CD1c-positive myeloid dendritic cell (primary cell): ENCODE measurements around the gene PNLIP.

Experiments used
- DNase-seq: peaks from one replicate; pipeline ENCODE4 v3.0.0-alpha.2; 2016; ENCODE audit errors: extremely low spot score

PNLIP gene

GRCh38 chr10:116545756-116546155 lies at the start of gene PNLIP:
TSS of gene PNLIP (plus strand) at chr10:116545931. CDS start at chr10:116546093, 162 bp downstream.
- DNase-seq: no peak

- DNase-seq: no peak
Measured at GRCh38 chr10:116504786-116505185, 40.9 kb upstream of the PNLIP start.

DNA sequence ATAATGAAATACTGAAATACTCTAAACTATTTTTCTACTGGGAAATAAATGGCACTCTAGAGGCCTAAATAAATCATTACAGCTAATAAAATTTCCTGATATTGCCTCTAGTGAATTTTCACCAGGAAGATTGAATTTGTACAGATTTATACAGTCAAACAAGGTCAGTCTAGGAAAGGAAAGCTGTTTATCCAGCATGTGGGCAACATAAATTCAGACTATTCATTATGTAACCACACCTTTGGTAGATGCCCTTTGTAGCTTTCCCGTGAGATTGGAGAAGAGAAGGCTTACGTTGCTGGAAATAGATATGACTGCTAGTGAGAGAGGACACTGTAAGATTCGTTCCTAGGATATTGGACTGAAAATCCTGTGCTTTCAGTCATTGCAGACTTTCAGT lies 35.2 kb upstream of the PNLIP start:
- no peak for DNase-seq

DNA sequence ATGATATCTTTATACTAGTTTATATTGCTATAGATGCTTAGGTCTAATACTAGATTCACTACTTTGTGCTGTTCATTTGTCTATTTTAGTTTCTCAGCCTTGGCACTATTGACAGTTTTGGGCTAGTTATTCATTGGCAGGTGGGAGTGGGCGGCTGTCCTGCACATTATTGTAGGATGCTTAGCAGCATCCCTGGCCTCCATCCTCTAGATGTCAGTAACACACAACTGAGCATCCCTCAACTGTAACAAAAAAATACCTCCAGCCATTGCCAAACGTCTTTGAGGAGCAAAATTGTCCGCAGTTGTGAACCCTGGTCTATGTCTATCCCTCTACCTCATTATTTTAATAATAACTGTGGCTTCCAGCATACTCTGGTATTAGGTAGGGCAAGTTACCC lies 34.4 kb upstream of the PNLIP start:
- no peak for DNase-seq

DNA sequence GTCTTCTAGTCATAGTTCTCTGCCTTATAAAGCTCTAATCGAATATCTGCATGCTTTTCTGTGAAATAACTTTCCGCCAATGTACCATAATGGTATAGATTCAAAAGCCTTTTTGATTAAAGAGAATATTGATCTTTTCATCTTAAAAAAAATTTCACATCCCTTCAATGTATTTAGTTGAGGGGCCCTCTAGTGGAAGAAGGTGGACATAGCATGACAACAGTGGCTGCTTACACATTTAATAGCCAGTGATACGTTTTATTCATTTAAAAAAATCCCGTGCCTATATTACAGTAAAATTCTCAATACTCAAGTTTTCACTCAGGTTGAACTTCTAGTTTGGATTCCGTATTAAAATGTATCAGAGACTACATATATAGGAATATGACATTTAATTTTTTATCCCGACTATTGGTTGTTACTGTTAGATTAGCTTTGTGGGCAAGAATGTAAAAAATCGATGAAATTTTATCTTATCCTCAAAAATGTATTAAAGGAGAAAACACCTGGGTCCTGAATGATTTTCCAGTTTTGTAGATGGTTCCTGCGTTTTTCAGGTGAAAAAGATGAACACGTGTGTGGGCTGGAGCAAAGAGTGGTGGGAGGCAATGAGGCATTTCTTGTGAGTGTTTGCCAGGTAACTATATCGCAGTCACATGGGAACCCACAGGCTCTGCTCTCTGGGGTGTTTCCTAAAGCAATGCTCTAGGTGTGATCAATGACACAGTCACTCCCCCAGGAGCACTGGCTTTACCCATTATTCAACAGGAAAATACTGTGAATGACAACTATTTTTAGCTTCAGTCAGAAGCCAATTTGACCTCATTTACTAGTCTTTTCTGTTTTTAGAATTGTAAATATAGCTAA lies 24.1 kb upstream of the PNLIP start:
- peak; percentile 39 for DNase-seq

DNA sequence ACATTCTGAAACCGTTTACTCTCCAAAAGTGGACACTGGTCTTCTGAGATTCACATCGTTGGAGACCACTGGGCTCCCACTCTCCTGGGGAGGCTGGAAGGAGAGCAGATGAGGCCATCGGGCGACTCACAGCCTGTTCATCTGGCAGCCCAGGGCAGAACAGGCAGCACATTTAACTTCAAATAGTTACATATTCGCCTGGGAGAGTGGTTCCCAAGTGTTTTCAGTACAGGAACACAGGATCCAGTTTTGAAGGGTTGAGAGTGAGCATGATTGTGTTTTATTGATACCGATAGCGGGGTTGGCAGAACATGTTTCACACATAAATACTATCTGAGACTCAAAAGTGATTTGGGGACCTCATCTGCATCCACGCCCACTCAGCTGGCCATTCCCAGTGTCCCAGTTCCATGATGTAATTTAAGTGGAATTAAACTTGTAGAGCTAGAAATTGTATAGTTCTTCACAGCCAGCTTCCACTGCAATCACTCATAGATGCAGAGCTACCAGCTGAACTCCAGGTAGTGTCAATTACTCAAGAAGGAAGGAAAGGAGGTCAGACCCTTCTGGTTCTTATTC lies 22.8 kb upstream of the PNLIP start:
- DNase-seq: no peak

DNA sequence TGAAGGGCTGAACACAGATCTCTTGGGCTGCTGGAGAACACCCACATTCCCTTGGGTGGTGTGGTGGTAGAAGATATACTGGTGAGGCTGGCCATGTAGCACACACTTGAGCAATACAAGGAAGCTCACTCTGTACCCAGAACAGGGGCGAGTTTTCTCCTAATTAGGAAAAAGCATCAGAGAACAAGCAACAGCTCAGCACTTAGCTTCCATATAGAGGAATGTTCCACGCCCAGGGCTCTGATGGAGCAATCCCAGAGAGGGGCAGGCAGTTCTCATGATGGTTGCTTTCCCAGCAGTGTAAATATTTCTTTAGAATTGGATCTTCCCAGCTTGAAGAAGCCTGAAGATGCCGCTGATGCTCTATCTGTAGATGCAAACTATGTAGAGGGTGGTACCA lies 21.0 kb upstream of the PNLIP start:
- DNase-seq: no peak

DNA sequence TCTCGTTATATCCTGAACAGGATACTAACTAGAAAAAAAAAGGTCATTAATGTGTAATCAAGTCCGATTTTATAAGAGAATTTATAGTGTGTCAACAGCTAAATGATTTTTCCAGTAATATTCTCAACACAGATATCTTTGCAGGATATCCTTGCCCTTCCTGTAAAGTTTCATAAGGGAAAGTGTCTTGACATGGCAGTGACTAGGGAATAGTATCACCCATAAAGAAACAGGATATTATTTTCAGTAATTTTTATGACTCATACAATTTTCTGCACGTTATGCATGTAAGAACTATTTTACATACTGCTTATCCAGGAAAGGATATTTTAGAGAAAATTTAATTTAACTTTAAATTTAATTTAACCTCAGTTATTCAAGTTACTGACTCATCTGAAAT lies 19.5 kb upstream of the PNLIP start:
- no peak for DNase-seq

- DNase-seq: no peak
Measured at GRCh38 chr10:116536810-116537209, 8.9 kb upstream of the PNLIP start.

DNA sequence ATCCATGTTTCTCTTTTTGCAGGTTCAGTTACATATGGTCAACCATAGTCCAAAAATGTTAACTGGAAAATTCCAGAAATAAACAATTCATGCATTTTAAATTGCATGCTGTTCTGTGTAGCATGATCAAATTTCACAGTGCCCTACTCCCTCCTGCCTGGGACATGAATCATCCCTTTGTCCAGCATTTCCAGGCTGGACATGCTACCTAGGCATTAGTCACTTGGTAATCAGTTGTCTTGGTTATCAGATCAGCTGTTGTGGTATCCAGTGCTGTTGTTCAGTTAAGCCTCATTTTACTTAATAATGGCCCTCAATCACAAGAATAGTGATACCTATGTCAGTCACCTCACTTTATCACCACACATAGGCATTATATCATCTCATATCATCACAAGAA lies 7.3 kb upstream of the PNLIP start:
- DNase-seq: no peak

GRCh38 chr10:116538992-116539391 lies 6.7 kb upstream of the PNLIP start:
- DNase-seq: no peak

- DNase-seq: no peak
Measured at GRCh38 chr10:116540814-116541213, 4.9 kb upstream of the PNLIP start.

DNA sequence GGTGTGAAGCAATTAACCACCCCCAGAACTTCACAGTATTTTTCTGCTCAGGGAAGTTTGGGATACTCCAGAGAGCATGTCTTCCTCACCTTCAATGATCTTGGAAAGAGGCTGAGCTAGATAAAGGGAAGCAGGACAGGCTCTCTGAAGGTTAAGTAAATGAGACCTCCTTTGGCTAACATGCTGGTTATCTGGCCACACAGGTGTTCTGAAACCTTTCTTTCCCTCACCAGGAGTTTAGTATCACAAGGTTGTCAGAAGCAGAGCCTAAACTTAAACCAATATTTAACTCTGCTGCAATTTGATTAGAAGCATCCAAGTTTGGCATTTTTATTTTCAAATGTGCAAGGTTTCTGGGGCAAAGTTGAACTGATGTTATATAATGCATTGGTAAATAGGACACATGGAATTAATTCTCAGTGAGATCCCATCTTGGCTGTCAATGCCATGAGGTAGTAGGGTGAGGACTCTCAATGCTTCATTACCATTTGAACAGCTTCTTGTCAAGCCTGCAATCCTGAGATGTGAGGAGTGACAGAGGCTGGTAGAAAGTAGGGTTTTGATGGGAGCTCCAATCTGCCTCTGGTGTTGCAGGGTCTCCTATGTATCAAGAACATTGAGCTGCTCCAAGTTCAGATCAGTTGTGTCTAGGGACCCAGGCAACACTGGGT lies 3.6 kb upstream of the PNLIP start:
- DNase-seq: no peak

DNA sequence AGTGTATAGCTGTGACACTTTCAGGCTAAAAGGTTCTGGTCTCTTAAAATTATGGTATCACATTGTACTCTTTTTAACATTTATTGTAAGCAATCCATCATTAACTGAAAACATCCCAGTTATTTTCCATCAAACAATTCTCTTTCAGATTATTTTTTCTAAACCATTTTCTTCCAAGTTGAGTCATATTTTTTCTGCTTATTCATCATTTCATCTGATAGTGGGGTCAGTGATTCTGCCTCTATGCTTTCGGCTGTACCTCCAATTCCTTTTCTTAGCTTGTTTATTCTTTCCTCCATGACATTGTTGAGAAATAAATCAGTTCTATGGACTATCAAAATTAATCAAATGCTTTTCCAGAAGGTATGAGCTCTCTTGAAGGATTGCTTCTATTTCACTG lies 609 bp upstream of the PNLIP start:
- DNase-seq: no peak

GRCh38 chr10:116548301-116548700 lies 2.6 kb downstream of the PNLIP start:
- DNase-seq: no peak

GRCh38 chr10:116553378-116553980 lies 7.7 kb downstream of the PNLIP start:
- DNase-seq: no peak

GRCh38 chr10:116554628-116555027 lies 8.9 kb downstream of the PNLIP start:
- DNase-seq: no peak

GRCh38 chr10:116555880-116556279 lies 10.1 kb downstream of the PNLIP start:
- no peak for DNase-seq

GRCh38 chr10:116557305-116557880 lies 11.7 kb downstream of the PNLIP start:
- DNase-seq: no peak

GRCh38 chr10:116565534-116565933 lies 19.8 kb downstream of the PNLIP start:
- DNase-seq: no peak

GRCh38 chr10:116566932-116567331 lies 21.2 kb downstream of the PNLIP start:
- no peak for DNase-seq

GRCh38 chr10:116567335-116567734 lies 21.6 kb downstream of the PNLIP start:
- DNase-seq: no peak
